ENCODE measurements around the gene MGAT4D. TPM values are rescaled to one million over a fixed set of nuclear protein-coding genes. Genes with fewer than 3 reads are reported as not detected.

Gene MGAT4D
- polyA plus RNA-seq, 1 of the 3 experiments (the other 2 are of a cell fraction), result not detected

GRCh38 chr4:140439644-140440142, 58.4 kb downstream of the MGAT4D start:
- no peaks in the 10 kb centered on the region for H3K79me2 ChIP-seq (ENCODE audit: insufficient read depth)
- H3K27me3 ChIP-seq (ENCODE audit: insufficient read depth), result peaks cover 5% of the 10 kb centered on the region; the same call in 1 of the 2 replicates
- H4K20me1 ChIP-seq (ENCODE audit: insufficient read depth), result no peaks in the 10 kb centered on the region
- H3K9me3 ChIP-seq, result no peaks in the 10 kb centered on the region
- H3K4me1 ChIP-seq (ENCODE audit: control insufficient read depth in 1 of 2, insufficient read depth in 2 of 2, low read depth in 1 of 2, low read length in 1 of 2), result no peaks in the 10 kb centered on the region
- no peak for DNase-seq
- no peak overlapping the region for H3K27ac ChIP-seq (ENCODE audit: low read depth in 2 of 2, low read length in 1 of 2)
- no peak overlapping the region for H2AFZ ChIP-seq (ENCODE audit: low read depth)
- TF ChIP-seq, protein P1, sequence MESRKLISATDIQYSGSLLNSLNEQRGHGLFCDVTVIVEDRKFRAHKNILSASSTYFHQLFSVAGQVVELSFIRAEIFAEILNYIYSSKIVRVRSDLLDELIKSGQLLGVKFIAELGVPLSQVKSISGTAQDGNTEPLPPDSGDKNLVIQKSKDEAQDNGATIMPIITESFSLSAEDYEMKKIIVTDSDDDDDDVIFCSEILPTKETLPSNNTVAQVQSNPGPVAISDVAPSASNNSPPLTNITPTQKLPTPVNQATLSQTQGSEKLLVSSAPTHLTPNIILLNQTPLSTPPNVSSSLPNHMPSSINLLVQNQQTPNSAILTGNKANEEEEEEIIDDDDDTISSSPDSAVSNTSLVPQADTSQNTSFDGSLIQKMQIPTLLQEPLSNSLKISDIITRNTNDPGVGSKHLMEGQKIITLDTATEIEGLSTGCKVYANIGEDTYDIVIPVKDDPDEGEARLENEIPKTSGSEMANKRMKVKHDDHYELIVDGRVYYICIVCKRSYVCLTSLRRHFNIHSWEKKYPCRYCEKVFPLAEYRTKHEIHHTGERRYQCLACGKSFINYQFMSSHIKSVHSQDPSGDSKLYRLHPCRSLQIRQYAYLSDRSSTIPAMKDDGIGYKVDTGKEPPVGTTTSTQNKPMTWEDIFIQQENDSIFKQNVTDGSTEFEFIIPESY (IDR thresholded peaks at IDR 0.05; ENCODE audit: borderline replicate concordance, low read depth), result no peak
- TF ChIP-seq JUND (IDR thresholded peaks at IDR 0.05), result no peak
- TF ChIP-seq RFX5 (IDR thresholded peaks at IDR 0.05; ENCODE audit: low read length), result no peak
- TF ChIP-seq RXRA (IDR thresholded peaks at IDR 0.05; ENCODE audit: borderline replicate concordance, low read depth), result no peak
- TF ChIP-seq YY1 (IDR thresholded peaks at IDR 0.05; ENCODE audit: low read depth), result no peak
- no peak for TF ChIP-seq SIN3A (IDR thresholded peaks at IDR 0.05; ENCODE audit: borderline replicate concordance, low read depth, low read length)
- TF ChIP-seq MEF2A (IDR thresholded peaks at IDR 0.05; ENCODE audit: borderline replicate concordance, low read depth), result no peak
- no peak for TF ChIP-seq MXI1 (IDR thresholded peaks at IDR 0.05; ENCODE audit: low read depth, low read length)
- no peak for TF ChIP-seq NFIC (IDR thresholded peaks at IDR 0.05; ENCODE audit: borderline replicate concordance)
- TF ChIP-seq RCOR1 (IDR thresholded peaks at IDR 0.05; ENCODE audit: low read length), result no peak
- TF ChIP-seq EP300 (IDR thresholded peaks at IDR 0.05; ENCODE audit: borderline replicate concordance in 1 of 2, low read depth in 1 of 2, low read length in 1 of 2), result no peak
- no peak for TF ChIP-seq GATA2 (CRISPR knock-in tag; IDR thresholded peaks at IDR 0.05)
- TF ChIP-seq GABPA (IDR thresholded peaks at IDR 0.05; ENCODE audit: low read depth), result no peak
- TF ChIP-seq, protein P2, sequence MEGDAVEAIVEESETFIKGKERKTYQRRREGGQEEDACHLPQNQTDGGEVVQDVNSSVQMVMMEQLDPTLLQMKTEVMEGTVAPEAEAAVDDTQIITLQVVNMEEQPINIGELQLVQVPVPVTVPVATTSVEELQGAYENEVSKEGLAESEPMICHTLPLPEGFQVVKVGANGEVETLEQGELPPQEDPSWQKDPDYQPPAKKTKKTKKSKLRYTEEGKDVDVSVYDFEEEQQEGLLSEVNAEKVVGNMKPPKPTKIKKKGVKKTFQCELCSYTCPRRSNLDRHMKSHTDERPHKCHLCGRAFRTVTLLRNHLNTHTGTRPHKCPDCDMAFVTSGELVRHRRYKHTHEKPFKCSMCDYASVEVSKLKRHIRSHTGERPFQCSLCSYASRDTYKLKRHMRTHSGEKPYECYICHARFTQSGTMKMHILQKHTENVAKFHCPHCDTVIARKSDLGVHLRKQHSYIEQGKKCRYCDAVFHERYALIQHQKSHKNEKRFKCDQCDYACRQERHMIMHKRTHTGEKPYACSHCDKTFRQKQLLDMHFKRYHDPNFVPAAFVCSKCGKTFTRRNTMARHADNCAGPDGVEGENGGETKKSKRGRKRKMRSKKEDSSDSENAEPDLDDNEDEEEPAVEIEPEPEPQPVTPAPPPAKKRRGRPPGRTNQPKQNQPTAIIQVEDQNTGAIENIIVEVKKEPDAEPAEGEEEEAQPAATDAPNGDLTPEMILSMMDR (IDR thresholded peaks at IDR 0.05), result no peak
- TF ChIP-seq FOXM1 (IDR thresholded peaks at IDR 0.05; ENCODE audit: low read depth), result no peak
- ChIA-PET POLR2A (no interaction called here), CTCF (interaction anchor here (1.8 kb wide), 1 partner anchor 12 kb away, joined by 8 read pairs; the partner anchor contains the start of gene CLGN)
- H3K9ac ChIP-seq, result no peak overlapping the region
- H3K9me2 ChIP-seq, result no peaks in the 10 kb centered on the region
- no peaks in the 10 kb centered on the region for H3F3A ChIP-seq (replicated peaks; ENCODE audit: insufficient read depth)
- H3K4me2 ChIP-seq, result no peak overlapping the region
- no peak overlapping the region for H3K4me3 ChIP-seq (ENCODE audit: low read depth in 2 of 2, low read length in 1 of 2)
- H3K36me3 ChIP-seq (replicated peaks in 1 of 2; ENCODE audit: control insufficient read depth in 1 of 2, insufficient read depth in 2 of 2, low read length in 1 of 2), result no peaks in the 10 kb centered on the region
